ENCODE measurements around the gene DDN.

The DDN gene

GRCh38 chr12:49013428-49013827 is 14.3 kb upstream of the DDN start:
- no peak for DNase-seq (ENCODE audit: low read depth in 2 of 2)

DNA sequence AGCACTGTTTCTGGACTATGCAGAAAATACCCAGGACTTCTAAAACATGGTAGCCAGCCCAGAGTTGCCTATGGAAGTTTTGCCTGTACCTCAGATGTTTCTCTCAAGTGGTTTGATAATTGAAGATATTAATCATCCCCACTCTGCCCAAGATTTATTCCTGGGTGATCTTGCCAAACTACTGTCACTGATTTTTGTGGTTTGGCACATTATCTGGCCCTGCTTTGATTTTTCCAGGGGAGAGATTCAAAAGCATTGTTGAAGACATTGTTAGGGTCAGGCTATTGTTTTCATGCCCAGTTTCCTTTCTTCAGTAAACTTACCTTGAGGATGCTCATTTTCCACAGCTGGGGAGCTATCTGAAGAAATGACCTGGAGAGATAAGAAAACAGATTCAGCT is 13.6 kb upstream of the DDN start:
- no peak for DNase-seq (ENCODE audit: low read depth in 2 of 2)

DNA sequence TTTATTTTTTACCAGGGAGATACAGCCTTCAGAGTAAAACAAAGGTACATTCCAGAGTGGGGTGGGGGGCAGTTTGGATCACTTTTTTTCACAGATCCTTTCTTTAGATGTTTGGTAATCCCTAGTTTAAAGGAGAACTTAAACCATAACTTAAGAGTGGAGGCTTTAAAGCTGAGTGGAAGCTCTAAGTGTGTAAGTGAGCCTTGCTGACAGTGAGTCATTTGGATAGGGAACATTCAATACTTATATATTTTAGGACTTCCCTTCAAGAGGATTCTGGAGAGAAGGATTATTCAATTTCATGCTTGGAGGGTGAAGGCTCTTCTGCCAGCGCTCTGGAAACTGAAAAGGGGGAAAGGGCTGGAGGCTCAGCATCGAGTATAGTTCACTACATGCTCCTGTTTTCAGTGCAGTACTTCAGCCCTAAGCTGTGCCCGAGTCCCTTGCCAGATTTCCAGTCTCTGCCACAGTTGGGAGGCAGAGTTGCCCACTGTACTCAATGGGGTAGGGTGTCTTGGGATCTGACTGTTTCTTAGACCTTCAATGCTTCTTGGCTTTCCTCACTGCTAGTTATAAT is 11.0 kb upstream of the DDN start:
- DNase-seq (ENCODE audit: low read depth in 2 of 2), result no peak

DNA sequence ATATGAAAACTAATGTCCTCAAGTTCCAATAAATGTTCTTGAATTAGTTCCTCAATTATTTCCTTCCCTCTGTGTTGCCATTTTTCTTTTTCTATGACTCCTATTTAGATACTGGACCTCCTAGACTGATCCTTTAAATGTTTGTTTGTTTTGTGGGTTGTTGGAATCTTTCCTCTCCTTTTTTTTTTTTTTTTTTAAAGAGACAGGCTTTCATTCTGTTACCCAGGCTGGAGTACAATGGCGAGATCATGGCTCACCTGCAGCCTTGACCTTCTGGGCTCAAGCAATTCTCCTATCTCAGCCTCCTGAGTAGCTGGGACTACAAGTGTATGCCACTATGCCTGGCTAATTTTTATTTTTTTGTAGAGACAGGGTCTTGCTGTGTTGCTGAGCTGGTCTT is 9.8 kb upstream of the DDN start:
- no peak for DNase-seq (ENCODE audit: low read depth in 2 of 2)

DNA sequence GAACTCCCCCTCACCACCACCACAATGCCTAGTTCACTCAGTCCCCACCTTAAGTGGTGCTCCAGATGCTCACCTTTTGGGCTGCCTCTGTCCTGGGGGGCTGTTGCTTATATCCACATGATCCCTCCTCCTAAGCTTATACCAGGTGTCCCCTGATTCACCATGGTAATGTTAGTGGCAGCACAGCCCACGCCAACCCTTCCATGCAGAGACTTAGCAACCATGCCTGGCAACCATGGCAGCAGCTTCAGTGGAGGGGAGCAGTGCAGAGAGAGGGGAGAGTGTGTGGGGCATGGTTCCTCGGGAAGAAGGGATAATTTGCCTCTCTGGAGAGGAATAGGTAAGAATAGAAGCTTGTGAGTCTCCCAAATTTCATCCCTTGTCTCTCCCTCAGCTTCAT is 1.2 kb upstream of the DDN start:
- DNase-seq (ENCODE audit: low read depth in 2 of 2), result no peak

- DNase-seq (ENCODE audit: low read depth in 2 of 2), result peak; percentile 7 to 21
Measured at GRCh38 chr12:48998497-48999353, 450 bp downstream of the DDN start.

DNA sequence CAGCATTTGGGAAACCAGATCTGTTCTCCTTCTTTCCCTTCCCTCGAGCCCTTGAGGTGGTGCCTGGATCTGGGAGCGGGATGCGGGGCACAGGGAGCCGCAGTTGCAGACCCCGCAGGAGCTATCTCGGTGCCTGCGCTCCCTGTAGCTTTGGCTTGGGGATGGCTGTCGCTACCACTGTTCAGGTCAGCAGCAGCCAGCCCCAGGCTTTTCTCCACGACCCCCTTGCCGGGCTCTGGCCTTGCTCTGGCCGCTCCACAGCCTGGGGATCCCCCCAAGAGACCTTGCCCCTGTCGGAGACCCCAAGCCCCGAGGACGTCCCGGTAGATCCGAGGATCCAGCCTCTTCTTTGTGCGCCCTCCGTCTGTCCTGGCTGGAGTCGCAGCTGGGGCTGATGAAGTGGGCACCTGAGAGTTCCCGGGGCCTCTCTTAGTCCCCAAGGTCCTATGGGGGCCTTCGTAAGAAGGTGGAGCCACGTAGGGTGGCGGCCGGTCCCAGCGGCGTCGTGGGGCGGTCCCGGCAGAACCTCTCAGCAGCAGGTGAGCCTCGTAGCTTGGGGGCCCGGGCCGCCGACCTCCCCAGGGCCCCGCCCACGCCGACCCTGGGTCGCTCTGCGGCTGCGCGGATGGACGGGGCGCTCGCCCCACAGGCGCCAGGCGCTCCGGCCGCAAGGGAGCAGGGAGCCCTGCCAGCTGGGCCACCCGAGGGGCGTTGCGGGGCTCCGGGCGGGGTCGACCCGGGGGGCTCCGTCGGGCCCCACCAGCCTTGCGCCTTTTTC is 1.3 kb downstream of the DDN start:
- peak in 1 of 2 donors; percentile 36 for DNase-seq (ENCODE audit: low read depth in 2 of 2)

GRCh38 chr12:48996794-48997718 is 2.1 kb downstream of the DDN start:
- DNase-seq (ENCODE audit: low read depth in 2 of 2), result peak in 1 of 2 donors; percentile 54

DNA sequence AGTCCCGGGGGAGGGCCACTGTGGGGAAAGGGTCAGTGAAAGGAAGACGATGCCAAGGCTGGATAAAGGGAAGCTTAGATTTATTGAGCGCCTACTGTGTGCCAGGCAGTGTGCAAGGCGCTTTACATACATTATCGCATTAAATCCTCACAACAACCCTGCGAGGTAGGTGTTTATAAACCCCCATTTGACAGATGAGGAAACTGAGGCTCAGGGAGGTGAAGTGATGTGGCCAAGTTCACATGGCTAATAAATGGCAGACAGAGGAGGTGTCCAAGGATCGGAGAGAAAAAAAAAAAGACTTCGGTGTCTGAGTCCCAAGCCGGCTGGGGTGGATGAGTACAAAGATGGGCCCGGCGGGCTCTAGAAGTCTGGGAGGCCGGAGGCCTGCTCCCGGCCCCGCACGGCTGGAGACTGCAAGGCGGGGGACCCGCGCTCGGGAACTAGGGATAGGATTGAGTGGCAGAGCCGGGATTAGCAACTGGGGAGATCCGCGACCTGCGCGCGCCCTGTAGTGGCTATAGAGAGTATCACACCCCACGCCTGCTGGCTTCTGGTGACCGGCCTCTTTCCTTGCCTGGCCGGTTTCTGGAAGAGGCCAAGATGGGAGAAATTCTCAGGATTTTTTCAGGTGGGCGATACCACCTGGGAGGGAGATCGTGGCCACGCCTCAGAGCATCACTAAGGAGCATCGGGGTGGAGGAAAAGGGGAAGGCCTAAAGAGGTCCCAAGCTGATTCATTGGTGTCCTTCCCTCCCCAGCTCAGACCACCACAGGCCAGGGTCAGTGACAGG is 3.9 kb downstream of the DDN start:
- no peak for DNase-seq (ENCODE audit: low read depth in 2 of 2)

GRCh38 chr12:48994224-48995085 is 4.7 kb downstream of the DDN start:
- DNase-seq (ENCODE audit: low read depth in 2 of 2), result no peak

- DNase-seq (ENCODE audit: low read depth in 2 of 2), result no peak
Measured at GRCh38 chr12:48993787-48994186, 5.4 kb downstream of the DDN start.

DNA sequence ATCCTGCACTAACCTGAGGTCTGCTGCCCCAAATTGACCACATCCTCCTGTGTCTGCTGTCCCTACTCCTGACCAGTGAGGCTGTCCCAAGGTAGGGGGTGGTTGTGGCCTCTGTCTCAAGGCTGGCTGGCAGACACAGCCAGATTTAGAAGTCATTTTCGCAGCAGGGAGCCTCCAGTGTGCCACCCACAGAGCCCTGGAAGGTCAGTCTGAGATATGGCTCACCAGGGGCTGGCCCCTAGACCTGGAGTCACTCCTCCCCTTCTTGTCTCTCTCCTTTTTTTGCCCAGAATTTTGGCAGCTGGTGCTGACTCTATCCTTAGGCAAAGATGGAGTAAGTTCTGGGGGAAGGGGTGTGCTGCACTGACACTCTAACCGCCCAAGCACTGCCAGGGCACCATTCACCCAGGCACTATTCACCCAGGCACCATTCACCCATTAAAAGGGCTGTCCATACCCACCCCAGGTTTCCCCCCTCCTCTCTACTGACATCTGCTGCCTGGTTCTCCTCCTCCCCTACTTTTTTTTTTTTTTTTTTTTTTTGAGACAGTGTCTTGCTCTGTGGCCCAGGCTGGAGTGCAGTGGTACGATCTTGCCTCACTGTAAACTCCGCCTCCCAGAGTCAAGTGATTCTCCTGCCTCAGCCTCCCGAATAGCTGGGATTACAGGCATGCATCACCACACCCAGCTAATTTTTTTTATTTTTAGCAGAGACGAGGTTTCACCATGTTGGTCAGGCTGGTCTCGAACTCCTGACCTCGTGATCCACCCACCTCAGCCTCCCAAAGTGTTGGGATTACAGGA is 7.7 kb downstream of the DDN start:
- no peak for DNase-seq (ENCODE audit: low read depth in 2 of 2)

DNA sequence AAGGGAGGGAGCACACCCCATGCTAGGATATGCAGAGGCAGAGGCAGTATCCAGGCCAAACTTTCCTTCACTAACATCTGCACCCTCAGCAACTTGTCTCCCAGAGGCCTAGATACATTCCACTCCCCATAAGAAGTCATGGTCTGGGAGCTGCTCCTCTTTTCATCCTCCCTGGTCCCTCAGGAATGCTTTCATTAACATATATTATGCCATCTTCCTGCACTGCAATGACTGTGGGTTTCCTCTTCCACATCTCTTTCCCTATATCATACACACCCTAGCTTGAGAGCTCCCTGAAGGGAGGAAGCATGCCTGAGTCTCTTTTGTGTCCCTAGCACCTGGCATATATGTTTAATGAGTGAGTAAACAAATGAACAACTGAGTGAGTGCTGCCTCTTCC is 8.6 kb downstream of the DDN start:
- DNase-seq (ENCODE audit: low read depth in 2 of 2), result no peak

DNA sequence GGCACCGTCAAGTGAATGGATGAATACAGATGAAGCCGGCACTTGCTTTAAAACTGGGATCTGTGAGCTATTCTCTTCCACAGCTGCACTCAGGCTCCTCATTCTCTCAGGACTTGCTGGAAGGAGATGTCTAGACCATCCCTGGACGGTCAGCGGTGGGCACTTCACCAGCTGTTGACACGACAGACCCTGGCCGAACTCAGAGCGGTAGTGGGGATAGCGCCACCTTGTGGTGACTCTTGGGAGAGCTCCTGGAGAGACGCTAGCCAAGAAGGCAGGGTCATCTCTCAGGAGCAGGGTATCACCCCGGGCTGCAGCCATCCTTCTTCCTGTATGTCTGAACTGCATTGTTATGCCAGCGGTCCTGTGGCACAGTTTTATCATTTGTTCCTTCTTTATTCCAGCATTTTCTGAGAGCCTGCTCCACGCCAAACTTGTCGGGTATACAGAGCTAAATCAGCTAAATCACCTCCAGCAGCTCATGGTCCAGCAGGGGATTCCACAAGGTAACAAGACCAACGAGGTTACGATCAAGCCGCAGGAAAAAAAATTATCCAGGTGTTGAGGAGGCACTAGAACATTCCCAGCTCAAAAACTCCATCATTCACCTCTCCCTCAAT is 11.0 kb downstream of the DDN start:
- peak in 1 of 2 donors; percentile 42 for DNase-seq (ENCODE audit: low read depth in 2 of 2)

GRCh38 chr12:48986720-48987291 is 12.4 kb downstream of the DDN start:
- DNase-seq (ENCODE audit: low read depth in 2 of 2), result no peak

- DNase-seq (ENCODE audit: low read depth in 2 of 2), result no peak
Measured at GRCh38 chr12:48985901-48986300, 13.3 kb downstream of the DDN start.

DNA sequence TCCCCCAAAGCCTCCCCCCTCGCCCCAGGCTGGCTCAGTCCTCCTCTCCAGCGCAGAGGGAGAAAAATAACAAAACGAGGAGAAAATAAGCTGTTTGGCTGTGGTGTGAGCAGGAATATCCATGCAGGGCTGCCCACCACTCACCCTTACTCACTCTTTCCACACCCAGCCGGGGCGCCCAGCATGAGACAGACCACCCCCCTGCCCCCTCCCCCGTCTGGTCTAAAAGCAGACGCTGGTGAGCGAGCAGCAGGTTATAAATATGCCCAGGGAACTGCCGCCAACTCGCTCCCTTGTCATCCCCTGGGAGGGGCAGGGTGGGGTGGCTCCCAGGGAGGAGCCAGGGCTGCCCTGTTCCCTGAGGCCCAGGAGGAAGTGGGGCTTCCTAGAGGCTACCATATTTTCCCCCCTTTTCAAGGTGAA is 13.7 kb downstream of the DDN start:
- no peak for DNase-seq (ENCODE audit: low read depth in 2 of 2)

All from stimulated activated CD8-positive, alpha-beta memory T cell treated with anti-CD3 and anti-CD28 coated beads, Interleukin-7, amount 100 ng/mL, for 4 hours (primary cell).